Left lobe of liver (tissue), 2 donors: ENCODE results near the gene THAP8. TPM values are rescaled to one million over a fixed set of nuclear protein-coding genes. Genes with fewer than 3 reads are reported as not detected.
"Not testable (repeated sequence)": the region's sequence is repeated elsewhere in the genome, so short reads cannot be mapped to it uniquely, and the experiment has no call there.

ENCODE experiments used
- ATAC-seq: fragments of 200-7000 bp; cut with Tn5 transposase; one replicate; pipeline ENCODE4 v1.9.1; 2020; ENCODE audit warnings: mild to moderate bottlenecking, moderate library complexity
- DNase-seq: peaks from one replicate; pipeline ENCODE4 v3.0.0-alpha.2; 2020; ENCODE audit warnings: low spot score
- total RNA-seq: library from RNA; stranded (reverse); gene quantifications from one replicate; pipeline ENCODE4 v1.2.1, GENCODE V29; 2021
- donor health status: DM: no; HTN: no; CAD: no; lungs with moderate emphysema.
- donor health status: DM: no; HTN: yes; CAD: no.

Gene THAP8
- total RNA-seq, 1 donor from 2014 or later: 2.2 TPM

- ATAC-seq (no peak), DNase-seq (no peak)
Observed at GRCh38 chr19:36072081-36072480, 18.0 kb upstream of the THAP8 start.

- not testable (repeated sequence) for DNase-seq, ATAC-seq
Observed at GRCh38 chr19:36068810-36069499, 14.9 kb upstream of the THAP8 start.

- no peak for DNase-seq
- ATAC-seq: no peak
Observed at GRCh38 chr19:36067681-36068080, 13.6 kb upstream of the THAP8 start.

GRCh38 chr19:36064826-36065225 is 10.7 kb upstream of the THAP8 start:
- no peak for ATAC-seq
- no peak for DNase-seq

GRCh38 chr19:36061367-36061766 is 7.3 kb upstream of the THAP8 start:
- ATAC-seq: no peak
- DNase-seq: no peak

GRCh38 chr19:36060430-36060829 is 6.3 kb upstream of the THAP8 start:
- DNase-seq (no peak), ATAC-seq (peak; percentile 74)

- ATAC-seq (no peak), DNase-seq (no peak)
Observed at GRCh38 chr19:36059180-36059910, 5.3 kb upstream of the THAP8 start.

- ATAC-seq: peak; percentile 9
Observed at GRCh38 chr19:36058481-36059179, 4.5 kb upstream of the THAP8 start.

GRCh38 chr19:36054733-36055686 is 925 bp upstream of the THAP8 start, which contains the start of gene WDR62:
Gene WDR62, plus strand, starts transcription at chr19:36054897. Its CDS starts 75 bp downstream, at chr19:36054972.
- peak; percentile 83 for ATAC-seq

More at GRCh38 chr19:36058481-36059179, 4.5 kb upstream of the THAP8 start:
- DNase-seq: peak; percentile 59

GRCh38 chr19:36051637-36052036 is 2.4 kb downstream of the THAP8 start:
- DNase-seq: no peak
- no peak for ATAC-seq

More at GRCh38 chr19:36054733-36055686, 925 bp upstream of the THAP8 start, which contains the start of gene WDR62:
- DNase-seq: peak; percentile 94

GRCh38 chr19:36051236-36051635 is 2.8 kb downstream of the THAP8 start:
- DNase-seq: no peak

GRCh38 chr19:36049080-36049698 is 4.9 kb downstream of the THAP8 start:
- ATAC-seq (no peak), DNase-seq (no peak)

More at GRCh38 chr19:36051236-36051635, 2.8 kb downstream of the THAP8 start:
- no peak for ATAC-seq

- DNase-seq: no peak
- no peak for ATAC-seq
Observed at GRCh38 chr19:36047835-36048234, 6.2 kb downstream of the THAP8 start.

GRCh38 chr19:36046443-36047050 is 7.5 kb downstream of the THAP8 start:
- ATAC-seq: no peak
- no peak for DNase-seq

GRCh38 chr19:36043952-36044351 is 10.1 kb downstream of the THAP8 start:
- ATAC-seq (no peak), DNase-seq (no peak)

- ATAC-seq: peak; percentile 20
- DNase-seq: no peak
Observed at GRCh38 chr19:36041831-36042230, 12.3 kb downstream of the THAP8 start.

GRCh38 chr19:36041092-36041491 is 13.0 kb downstream of the THAP8 start:
- DNase-seq, ATAC-seq: not testable (repeated sequence)

GRCh38 chr19:36040495-36040894 is 13.6 kb downstream of the THAP8 start:
- no peak for ATAC-seq
- DNase-seq: no peak
